ENCODE measurements around the gene VEPH1.
"Not testable (repeated sequence)": the region's sequence is repeated elsewhere in the genome, so short reads cannot be mapped to it uniquely, and the experiment has no call there.

VEPH1 gene

GRCh38 chr3:157336252-157337009 lies 166.8 kb downstream of the VEPH1 start:
- no peak for DNase-seq

- no peak for DNase-seq
These were observed 167.8 kb downstream of the VEPH1 start for GRCh38 chr3:157335233-157336076.

- DNase-seq: no peak
These were observed 169.6 kb downstream of the VEPH1 start for GRCh38 chr3:157333551-157333991.

GRCh38 chr3:157330206-157330605 lies 173.0 kb downstream of the VEPH1 start:
- DNase-seq: no peak

GRCh38 chr3:157329551-157329950 lies 173.7 kb downstream of the VEPH1 start:
- DNase-seq: no peak

GRCh38 chr3:157327837-157328236 lies 175.4 kb downstream of the VEPH1 start:
- no peak for DNase-seq

GRCh38 chr3:157327018-157327417 lies 176.2 kb downstream of the VEPH1 start:
- DNase-seq: no peak

- DNase-seq: not testable (repeated sequence)
These were observed 178.3 kb downstream of the VEPH1 start for GRCh38 chr3:157324869-157325268.

GRCh38 chr3:157323360-157323759 lies 179.9 kb downstream of the VEPH1 start:
- DNase-seq: no peak

- no peak for DNase-seq
These were observed 183.5 kb downstream of the VEPH1 start for GRCh38 chr3:157319672-157320071.

- no peak for DNase-seq
These were observed 184.5 kb downstream of the VEPH1 start for GRCh38 chr3:157318639-157319288.

- no peak for DNase-seq
These were observed 185.3 kb downstream of the VEPH1 start for GRCh38 chr3:157317895-157318294.

- no peak for DNase-seq
These were observed 190.0 kb downstream of the VEPH1 start for GRCh38 chr3:157313186-157313585.

GRCh38 chr3:157312376-157312745 lies 190.9 kb downstream of the VEPH1 start:
- DNase-seq: no peak

- DNase-seq: no peak
These were observed 191.4 kb downstream of the VEPH1 start for GRCh38 chr3:157311633-157312375.

GRCh38 chr3:157310329-157311052 lies 192.7 kb downstream of the VEPH1 start:
- DNase-seq: no peak

- no peak for DNase-seq
These were observed 196.7 kb downstream of the VEPH1 start for GRCh38 chr3:157306502-157306901.

- DNase-seq: no peak
These were observed 197.8 kb downstream of the VEPH1 start for GRCh38 chr3:157305392-157305791.

- no peak for DNase-seq
These were observed 201.5 kb downstream of the VEPH1 start for GRCh38 chr3:157301755-157302154.

- no peak for DNase-seq
These were observed 202.1 kb downstream of the VEPH1 start for GRCh38 chr3:157300981-157301663.

GRCh38 chr3:157300094-157300493 lies 203.1 kb downstream of the VEPH1 start:
- no peak for DNase-seq

Data from bone marrow (tissue), 2 donors.